Activated CD4-positive, CD25-positive, alpha-beta regulatory T cell treated with anti-CD3 and anti-CD28 coated beads, Interleukin-2, amount 50 U/mL, for 16 hours (primary cell): ENCODE data around the gene SPTBN4.
A peak's percentile ranks its signal among the peaks of the same experiment; 100 is the strongest.

ENCODE experiments used
- DNase-seq: peaks from one replicate; pipeline ENCODE4 v3.0.0-alpha.2; 2020; ENCODE audit warnings: low read depth, low spot score

The SPTBN4 gene

DNA sequence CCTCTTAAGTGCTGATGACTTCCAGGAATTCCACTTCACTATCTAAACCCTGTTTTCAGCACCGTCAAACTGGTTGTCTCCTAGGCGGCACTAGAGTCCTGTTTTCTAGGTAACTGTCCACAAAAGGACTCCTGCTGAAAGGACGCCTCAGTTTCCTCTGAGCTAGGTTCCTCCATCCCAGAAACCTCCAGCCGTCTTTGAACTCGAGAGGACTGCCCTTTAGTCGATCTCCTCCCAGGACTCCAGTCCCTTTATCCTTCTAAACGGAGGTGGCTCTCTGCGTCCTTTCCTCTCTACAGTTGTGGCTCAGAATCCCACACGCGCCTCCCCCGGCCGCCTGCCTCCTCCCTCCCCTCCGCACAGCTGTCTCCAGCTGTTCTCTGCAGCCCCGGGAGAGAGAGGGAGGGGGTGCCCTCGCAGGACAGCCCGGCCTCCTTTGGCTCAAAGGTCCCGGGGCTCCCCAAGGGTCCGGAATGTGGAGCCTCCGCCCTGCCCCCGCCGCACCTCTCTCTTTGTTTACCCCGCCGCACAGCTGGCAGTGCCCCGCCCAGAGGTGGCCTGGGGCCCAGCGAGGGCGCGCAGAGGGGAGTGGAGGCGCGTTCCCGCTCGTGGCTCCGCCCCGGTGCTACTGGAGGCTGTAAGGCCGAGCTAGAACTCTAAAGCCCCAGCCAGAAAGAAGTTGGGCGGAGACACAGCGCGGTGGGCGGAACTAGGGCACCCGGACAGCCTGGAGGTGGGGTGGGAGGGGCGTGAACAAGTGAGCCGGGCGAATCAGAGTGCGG is 136.8 kb downstream of the SPTBN4 start:
- DNase-seq, result peak; percentile 92

DNA sequence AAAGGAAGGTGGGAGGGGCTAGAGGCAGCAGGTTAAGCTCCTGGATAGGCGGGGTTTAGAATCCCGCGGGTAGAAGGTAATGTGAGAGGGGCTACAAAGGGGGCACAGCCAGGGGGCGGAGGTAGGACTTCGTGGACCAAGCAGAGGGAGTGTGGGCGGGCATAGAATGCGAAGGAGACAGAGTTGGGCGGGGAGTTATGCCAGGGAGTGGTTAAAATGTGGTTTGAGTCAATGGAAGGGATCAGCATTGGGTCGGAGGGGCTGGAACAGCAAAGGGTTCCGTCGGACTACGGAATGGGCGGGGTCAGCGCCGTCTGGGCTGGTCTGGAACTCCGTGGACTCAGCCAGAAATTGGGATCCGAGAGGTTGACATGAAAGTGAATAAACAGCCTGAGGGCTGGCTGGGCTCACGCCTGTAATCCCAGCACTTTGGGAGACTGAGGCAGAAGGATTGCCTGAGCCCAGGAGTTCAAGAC is 137.4 kb downstream of the SPTBN4 start:
- no peak for DNase-seq

DNA sequence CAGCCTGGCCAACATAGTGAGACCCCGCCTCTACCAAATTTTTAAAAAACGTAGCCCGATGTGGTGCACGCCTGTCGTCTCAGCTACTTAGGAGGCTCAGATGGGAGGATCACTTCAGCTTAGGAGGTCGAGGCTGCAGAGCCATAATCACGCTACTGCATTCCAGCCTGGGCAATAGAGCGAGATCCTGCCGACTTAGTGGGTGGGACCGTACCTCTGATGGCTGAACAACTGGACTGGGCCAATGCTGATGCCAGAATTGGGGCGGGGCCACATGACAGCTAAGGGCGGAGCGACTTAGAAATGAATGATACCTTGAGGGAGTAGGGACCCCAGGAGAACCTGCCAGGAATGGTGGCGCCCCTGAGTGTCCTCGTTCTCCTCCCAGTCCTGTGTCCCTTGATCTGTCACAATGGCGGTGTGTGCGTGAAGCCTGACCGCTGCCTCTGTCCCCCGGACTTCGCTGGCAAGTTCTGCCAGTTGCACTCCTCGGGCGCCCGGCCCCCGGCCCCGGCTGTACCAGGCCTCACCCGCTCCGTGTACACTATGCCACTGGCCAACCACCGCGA is 137.9 kb downstream of the SPTBN4 start:
- DNase-seq, result no peak

DNA sequence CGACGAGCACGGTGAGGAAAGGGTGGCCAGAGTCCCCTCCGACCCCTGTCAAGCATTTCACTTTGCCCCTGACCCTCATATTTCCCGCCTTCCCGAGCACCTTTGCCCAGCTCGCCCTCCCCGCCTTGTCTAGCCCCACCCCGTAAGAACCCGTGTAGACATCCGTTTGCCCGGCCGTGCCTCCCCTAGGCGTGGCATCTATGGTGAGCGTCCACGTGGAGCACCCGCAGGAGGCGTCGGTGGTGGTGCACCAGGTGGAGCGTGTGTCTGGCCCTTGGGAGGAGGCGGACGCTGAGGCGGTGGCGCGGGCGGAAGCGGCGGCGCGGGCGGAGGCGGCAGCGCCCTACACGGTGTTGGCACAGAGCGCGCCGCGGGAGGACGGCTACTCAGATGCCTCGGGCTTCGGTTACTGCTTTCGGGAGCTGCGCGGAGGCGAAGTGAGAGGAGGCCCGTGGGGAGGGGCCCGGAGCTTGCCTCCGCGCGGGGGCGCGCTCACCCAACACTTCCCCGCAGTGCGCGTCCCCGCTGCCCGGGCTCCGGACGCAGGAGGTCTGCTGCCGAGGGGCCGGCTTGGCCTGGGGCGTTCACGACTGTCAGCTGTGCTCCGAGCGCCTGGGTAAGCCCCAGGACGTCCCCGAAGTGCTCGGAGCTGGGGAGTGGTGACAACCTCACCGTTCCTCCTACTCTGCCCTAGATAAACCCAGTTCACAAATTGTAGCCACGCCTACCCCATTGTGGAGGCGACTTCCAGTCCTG is 138.6 kb downstream of the SPTBN4 start:
- DNase-seq, result peak; percentile 63

DNA sequence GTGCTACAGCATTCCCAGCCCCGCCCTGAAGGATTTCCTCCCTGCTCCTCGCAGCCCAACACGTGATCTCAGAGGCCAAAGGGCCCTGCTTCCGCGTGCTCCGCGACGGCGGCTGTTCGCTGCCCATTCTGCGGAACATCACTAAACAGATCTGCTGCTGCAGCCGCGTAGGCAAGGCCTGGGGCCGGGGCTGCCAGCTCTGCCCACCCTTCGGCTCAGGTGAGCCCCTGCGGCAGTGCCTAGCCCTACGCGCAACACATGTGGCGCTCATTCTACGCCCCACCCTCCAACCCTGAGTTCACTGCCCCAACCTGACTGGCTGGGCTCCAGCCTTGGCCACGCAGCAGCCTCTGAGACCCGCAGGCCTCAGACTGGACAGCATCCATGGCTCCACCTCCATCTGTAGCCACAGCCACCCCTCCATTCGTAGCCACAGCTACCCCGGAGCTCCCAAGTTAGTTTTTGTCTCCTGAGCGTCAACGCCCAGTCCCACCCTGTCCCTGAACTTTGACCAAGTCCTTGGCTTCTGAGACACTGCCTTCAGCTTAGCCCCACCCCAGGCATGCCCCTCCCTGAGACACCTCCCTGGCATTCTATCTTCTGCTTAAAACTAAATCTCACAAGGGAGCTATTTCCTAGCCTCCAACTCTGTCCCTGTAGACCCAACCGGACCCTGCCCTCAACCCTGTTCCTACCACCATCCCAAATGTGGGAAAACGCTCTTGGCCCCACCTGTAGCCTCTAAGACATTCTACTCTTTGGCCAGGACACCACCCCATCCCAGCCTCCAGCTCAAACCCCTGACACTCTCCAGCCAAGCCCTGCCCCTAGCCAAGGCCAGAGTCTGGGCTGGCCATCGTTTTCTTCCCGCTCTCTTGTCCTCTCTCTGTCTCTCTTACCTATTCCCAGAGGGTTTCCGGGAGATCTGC is 140.8 kb downstream of the SPTBN4 start:
- DNase-seq, result no peak

DNA sequence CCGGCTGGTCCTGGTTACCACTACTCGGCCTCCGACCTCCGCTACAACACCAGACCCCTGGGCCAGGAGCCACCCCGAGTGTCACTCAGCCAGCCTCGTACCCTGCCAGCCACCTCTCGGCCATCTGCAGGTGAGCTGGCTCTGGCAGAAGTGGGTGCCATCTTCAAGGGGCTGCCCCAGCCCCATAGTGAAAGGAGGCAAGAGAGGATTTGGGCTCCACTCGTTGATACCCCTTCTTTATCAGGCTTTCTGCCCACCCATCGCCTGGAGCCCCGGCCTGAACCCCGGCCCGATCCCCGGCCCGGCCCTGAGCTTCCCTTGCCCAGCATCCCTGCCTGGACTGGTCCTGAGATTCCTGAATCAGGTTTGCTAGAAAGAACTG is 141.4 kb downstream of the SPTBN4 start:
- DNase-seq, result no peak

DNA sequence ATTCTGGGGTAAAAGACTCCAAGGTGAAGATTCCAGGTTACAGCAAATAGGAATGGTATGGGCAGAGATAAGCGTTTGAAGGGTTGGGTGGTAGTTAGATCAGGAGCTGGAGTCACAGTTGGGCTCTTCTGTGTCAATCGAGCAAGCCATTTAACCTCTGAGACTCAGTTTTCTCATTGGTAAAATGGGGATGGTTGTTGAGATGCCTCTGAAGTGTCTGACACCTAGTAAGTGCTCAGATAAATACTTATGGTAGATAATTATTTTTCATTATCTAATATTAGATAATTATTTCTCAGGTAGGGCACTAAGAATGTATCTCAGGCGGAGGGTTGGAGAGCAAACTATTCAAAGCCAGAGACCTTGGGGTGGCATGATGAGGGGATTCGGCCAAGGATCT is 142.2 kb downstream of the SPTBN4 start:
- DNase-seq, result no peak

DNA sequence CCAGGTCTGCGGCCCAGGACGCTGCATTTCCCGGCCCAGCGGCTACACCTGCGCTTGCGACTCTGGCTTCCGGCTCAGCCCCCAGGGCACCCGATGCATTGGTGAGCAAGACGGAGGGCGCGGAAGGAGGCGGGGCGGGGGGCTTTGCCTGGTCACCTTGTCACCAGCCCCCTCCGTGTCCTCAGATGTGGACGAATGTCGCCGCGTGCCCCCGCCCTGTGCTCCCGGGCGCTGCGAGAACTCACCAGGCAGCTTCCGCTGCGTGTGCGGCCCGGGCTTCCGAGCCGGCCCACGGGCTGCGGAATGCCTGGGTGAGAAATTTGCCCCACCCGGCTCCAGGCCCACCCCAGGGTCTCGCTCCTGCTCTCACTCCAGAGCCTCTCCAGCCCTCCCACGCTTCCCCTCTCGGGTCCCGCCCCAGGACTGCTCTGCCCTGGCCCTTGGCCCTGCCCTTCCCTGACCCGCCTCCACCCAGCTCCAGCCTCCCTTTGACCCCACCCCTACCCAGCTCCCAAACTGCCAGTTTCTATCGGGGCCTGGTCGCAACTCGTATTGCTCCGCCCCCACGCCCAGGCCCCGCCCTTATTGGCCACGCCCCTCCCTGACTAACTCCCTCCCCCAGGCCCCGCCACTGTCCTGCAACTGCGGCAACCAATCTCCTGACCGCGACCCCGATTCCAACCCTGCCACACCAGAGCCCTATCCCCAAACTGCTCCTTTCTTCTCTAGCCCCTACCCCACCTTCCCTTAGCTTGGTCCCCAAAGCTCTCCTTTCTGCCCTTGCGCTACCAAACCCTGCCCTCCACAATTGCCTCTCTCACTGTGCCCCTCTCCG is 143.0 kb downstream of the SPTBN4 start:
- peak; percentile 71 for DNase-seq

DNA sequence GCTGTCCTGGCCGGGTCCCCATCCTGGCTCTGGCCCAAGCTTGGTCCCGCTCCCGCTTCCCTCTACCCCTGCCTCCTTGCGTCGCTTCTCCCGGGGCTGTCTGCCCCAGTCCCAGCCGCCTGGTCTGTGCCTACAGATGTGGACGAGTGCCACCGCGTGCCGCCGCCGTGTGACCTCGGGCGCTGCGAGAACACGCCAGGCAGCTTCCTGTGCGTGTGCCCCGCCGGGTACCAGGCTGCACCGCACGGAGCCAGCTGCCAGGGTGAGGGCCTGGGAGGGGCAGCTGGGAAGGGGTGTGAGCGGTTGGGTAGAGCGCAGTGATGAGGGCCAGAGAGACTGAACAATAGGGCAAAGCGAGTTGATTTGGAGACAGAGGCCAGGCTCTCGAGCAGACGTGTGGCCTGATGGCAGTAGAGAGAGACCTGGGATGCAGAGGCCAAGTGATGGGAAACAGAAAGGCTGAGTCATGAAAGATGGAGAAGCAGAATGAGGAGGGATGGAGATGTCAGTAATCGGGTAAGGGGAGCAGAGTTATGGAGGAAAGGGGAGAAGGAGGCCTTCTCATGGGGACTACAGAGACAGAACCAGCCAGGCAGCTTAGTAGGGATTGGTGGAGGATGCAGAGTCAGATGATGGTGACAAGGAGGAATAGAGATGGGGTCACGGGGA is 143.7 kb downstream of the SPTBN4 start:
- DNase-seq, result no peak

DNA sequence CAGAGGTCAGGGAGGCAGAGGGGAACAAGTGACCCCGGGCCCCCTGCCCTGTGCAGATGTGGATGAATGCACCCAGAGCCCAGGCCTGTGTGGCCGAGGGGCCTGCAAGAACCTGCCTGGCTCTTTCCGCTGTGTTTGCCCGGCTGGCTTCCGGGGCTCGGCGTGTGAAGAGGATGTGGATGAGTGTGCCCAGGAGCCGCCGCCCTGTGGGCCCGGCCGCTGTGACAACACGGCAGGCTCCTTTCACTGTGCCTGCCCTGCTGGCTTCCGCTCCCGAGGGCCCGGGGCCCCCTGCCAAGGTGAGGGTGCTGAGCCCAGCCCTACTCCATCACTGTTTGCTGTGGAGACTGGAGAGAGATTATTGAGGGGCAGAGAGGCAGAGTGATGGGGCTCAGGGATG is 144.3 kb downstream of the SPTBN4 start:
- no peak for DNase-seq

DNA sequence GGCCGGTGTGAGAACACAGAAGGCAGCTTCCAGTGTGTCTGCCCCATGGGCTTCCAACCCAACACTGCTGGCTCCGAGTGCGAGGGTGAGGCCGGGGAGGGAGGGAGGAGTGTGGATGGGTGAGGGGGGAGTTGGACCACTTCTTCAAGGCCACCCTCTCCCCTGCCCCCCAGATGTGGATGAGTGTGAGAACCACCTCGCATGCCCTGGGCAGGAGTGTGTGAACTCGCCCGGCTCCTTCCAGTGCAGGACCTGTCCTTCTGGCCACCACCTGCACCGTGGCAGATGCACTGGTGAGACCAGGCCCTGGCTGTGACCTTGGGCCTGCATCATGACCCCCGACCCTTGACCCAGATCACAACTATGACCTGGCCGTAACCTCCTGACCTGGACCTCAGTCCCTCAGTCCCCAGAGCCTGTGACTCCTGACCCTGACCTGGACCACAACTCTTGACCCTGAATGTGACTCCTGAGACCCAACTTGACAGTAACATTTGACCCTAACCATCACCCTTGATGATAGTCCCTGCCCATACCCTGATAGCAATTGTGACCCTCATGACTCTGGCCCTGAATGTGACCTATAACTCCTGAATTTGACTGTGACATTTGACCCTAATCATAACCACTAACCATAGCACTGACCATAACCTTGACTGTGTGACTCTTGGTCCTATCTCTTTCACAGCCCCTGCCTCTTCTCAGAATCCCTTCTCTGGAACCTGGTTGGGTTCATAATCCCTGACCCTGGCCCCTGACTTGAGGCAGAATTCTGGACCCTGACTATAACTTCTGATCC is 145.3 kb downstream of the SPTBN4 start:
- DNase-seq, result no peak

DNA sequence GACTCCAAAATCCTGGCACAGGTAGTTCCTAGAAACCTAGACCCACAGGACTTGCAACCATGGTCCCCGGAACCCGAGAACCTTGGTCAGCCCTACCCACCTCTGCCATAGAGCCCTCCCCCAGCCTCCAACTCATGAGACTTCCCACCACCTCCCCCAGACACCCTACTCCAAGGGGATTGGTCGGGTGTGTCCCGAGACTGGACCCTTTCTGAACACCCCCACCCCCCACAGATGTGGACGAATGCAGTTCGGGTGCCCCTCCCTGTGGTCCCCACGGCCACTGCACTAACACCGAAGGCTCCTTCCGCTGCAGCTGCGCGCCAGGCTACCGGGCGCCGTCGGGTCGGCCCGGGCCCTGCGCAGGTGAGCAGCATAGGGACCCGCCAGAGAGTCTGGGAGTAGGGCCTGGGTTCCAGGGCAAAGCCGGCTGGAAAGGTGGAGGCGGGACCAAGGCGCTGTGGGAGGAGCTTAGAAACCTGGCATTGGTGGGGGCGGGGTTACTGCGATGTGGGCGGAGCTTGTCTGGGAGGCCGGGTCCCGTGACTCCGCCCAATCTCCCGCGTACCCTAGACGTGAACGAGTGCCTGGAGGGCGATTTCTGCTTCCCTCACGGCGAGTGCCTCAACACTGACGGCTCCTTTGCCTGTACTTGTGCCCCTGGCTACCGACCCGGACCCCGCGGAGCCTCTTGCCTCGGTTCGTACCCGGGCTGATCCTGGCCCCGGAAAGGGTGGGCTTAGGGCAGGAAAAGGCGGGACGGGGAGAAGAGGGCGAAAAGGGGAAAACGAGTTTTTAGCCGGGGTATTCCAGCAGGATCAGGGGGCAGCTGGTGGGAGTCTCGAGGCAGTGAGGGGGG is 146.3 kb downstream of the SPTBN4 start:
- no peak for DNase-seq

DNA sequence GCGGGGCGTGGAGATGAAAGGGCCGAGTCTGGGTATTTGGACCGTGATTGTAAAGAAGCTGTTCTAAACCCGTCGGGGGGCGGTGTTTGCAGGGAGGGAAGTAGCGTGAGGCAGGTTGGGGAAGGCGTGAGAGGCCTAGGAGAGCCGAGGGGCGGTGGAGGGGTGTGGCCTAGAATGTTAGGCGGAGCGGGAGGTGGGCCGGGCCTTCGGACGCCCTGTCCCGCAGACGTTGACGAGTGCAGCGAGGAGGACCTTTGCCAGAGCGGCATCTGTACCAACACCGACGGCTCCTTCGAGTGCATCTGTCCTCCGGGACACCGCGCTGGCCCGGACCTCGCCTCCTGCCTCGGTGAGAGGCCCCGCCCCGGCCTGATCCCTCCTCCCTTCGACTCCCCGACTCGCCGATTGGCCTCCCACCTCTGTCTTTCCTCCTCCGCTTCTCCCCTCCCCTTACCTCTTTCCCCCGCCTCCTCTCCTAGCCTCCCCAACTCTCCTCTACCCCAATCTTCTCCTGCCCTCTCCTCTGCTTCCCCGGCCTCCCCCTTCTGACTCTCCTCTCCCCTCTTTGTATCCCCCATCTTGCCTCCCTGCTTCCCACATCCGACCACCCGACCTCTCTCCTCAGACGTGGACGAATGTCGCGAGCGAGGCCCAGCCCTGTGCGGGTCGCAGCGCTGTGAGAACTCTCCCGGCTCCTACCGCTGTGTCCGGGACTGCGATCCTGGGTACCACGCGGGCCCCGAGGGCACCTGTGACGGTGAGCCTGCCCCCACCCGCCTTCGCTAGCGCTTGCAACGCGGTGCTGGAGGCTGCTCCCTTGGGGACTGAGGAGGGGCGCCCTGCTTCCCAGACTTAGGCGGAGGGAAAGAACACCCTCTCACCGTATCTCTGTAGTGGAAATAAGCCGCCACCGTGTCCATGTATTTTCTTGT is 147.2 kb downstream of the SPTBN4 start:
- DNase-seq, result peak; percentile 68

DNA sequence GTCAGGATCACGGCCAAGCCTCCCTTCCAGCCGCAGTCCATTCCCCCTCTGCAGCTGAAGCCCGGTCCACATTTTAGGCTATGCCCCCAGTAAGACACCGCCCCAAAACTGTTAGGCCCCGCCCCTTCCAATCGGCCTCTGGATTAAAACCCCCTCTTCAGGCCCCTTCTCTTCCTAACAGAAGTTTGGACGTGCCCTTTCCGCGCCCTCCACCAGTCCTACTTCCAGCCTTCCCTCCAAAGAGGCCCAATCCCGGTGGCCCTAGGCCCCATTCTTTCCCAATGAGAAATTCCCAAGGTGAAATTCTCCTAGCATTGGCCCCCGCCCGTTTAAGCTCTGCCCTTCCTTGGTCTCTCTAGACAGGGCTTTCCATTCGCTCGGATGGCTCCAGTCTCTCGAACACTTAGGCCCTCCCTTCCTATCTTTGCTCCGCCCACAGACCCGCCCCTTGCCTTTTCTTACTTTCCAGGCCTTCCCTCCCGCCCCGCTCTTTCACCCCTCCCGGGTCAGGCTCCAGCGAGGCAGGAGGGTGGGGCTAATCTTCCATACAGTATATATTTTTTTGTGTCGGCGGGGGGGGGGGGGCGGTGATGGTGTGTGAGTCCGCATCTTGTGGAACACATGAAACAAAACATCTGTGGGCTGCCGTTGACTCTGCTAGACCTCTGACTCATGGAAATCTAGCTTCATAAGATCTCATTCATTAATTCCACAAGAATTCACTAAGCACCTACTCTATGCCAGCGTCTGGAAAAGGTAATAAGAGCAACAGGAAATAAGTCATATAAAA is 148.0 kb downstream of the SPTBN4 start:
- DNase-seq, result peak; percentile 83

DNA sequence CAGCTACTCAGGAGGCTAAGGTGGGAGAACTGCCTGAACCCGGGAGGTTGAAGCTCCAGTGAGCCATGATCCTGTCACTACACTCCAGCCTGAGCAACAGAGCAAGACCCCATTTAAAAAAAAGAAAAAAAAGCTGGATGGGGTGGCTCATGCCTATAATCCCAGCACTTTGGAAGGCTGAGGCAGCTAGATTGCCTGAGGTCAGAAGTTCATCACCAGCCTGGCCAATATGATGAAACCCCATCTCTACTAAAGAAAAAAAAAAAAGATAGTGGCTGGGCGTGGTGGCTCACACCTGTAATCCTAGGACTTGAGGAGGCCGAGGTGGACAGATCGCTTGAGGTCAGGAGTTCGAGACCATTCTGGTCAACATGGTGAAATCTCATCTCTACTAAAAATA is 149.4 kb downstream of the SPTBN4 start:
- no peak for DNase-seq

DNA sequence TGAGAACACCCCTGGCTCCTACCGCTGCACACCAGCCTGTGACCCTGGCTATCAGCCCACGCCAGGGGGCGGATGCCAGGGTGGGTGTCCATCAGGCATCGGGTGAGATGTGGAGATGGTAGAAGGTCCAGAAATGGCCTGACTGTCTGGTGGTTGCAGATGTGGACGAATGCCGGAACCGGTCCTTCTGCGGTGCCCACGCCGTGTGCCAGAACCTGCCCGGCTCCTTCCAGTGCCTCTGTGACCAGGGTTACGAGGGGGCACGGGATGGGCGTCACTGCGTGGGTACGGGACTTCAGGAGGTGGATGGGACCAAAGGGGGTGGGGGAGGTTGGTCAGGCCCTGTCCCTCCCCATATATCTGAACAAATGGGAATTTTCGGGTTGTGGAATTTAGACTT is 150.1 kb downstream of the SPTBN4 start:
- DNase-seq, result no peak
